ENCODE measurements around the gene PLEKHG4. TPM values are rescaled to one million over a fixed set of nuclear protein-coding genes. Genes with fewer than 3 reads are reported as not detected.

Gene PLEKHG4
- total RNA-seq, 6 experiments from 2014 or later = 0.09 to 0.53 (median 0.20) TPM

DNA sequence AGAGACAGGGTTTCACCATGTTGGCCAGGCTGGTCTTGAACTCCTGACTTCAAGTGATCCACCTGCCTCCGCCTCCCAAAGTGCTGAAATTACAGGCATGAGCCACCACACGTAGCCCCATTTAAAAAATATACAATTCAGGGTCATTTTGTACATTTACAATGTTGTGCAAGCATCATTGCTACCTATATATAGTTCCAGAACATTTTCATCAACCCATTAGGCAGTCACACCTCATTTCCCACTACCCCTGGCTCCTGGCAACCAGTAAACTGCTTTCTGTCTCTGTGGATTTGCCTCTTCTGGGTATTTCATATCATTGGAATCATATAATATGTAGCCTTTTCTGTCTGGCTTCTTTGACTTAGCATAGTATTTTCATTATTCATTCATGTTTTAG is 54.0 kb downstream of the PLEKHG4 start:
- H3K4me3 ChIP-seq = no peak overlapping the region
- ATAC-seq = no peak
- 22% methylated on average over 1 of the region's 2 CpGs for whole genome bisulfite sequencing (ENCODE audit: insufficient coverage, low coverage, low lambda C conversion rate, missing lambda C conversion rate)
- H3K4me1 ChIP-seq = no peaks in the 10 kb centered on the region
- no peaks in the 10 kb centered on the region for H3K36me3 ChIP-seq
- no peaks in the 10 kb centered on the region for H3K9me3 ChIP-seq
- no peak overlapping the region for H3K27ac ChIP-seq
- no peaks in the 10 kb centered on the region for H3K27me3 ChIP-seq
- no peak for TF ChIP-seq POLR2A (IDR thresholded peaks at IDR 0.05)
- TF ChIP-seq, protein P1, sequence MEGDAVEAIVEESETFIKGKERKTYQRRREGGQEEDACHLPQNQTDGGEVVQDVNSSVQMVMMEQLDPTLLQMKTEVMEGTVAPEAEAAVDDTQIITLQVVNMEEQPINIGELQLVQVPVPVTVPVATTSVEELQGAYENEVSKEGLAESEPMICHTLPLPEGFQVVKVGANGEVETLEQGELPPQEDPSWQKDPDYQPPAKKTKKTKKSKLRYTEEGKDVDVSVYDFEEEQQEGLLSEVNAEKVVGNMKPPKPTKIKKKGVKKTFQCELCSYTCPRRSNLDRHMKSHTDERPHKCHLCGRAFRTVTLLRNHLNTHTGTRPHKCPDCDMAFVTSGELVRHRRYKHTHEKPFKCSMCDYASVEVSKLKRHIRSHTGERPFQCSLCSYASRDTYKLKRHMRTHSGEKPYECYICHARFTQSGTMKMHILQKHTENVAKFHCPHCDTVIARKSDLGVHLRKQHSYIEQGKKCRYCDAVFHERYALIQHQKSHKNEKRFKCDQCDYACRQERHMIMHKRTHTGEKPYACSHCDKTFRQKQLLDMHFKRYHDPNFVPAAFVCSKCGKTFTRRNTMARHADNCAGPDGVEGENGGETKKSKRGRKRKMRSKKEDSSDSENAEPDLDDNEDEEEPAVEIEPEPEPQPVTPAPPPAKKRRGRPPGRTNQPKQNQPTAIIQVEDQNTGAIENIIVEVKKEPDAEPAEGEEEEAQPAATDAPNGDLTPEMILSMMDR (IDR thresholded peaks at IDR 0.05) = no peak
- intact Hi-C loops (cut with DNase I) = no loop called here
- DNase-seq = no peak

DNA sequence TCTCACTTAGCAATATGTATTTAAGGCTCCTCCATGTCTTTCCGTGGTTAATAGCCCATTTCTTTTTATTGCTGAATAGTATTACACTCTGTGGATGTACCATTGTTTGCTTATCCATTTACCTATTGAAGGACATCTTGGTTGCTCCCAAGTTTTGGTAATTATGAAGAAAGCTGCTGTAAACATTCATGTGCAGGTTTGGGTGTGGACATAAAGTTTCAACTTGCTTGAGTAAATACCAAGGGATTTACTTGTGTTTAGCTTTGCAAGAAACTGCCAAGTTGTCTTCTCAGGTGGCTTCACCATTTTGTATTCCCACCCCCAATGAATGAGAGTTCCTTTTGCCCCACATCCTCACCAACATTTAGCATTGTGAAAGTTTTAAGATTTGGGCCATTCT is 56.8 kb downstream of the PLEKHG4 start:
- no peak for DNase-seq
- H3K4me1 ChIP-seq = no peaks in the 10 kb centered on the region
- H3K27ac ChIP-seq = no peak overlapping the region
- 56% methylated on average over 1 of the region's 1 CpG for WGBS (ENCODE audit: insufficient coverage, low coverage, low lambda C conversion rate, missing lambda C conversion rate)
- no peaks in the 10 kb centered on the region for H3K9me3 ChIP-seq
- H3K36me3 ChIP-seq = no peaks in the 10 kb centered on the region
- TF ChIP-seq POLR2A (IDR thresholded peaks at IDR 0.05) = no peak
- TF ChIP-seq, protein P1 (IDR thresholded peaks at IDR 0.05) = no peak
- intact Hi-C loops (cut with DNase I) = no loop called here
- no peaks in the 10 kb centered on the region for H3K27me3 ChIP-seq
- ATAC-seq = no peak
- H3K4me3 ChIP-seq = no peak overlapping the region

DNA sequence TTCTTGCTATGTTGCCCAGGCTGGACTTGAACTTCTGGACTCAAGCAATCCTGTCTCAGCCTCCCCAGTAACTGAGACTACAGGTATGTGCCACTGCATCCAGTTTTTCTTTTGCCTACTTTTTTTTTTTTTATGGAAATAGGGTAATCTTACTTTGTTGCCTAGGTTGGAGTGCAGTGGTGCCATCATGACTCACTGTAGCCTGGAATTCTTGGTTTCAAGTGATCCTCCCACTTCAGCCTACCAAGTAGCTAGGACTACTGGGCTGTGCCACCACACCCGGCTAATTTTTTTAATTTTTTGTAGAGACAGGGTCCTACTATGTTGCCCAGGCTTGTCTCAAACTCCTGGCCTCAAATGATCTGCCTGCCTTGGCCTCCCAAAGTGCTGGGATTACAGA is 57.3 kb downstream of the PLEKHG4 start:
- intact Hi-C loops (cut with DNase I) = no loop called here
- 80% methylated on average over 1 of the region's 1 CpG for WGBS (ENCODE audit: insufficient coverage, low coverage, low lambda C conversion rate, missing lambda C conversion rate)
- no peak for ATAC-seq

More for the DNA sequence above, 57.3 kb downstream of the PLEKHG4 start:
- no peaks in the 10 kb centered on the region for H3K36me3 ChIP-seq
- DNase-seq = no peak
- no peaks in the 10 kb centered on the region for H3K9me3 ChIP-seq
- no peak overlapping the region for H3K4me3 ChIP-seq
- no peaks in the 10 kb centered on the region for H3K4me1 ChIP-seq
- TF ChIP-seq POLR2A (IDR thresholded peaks at IDR 0.05) = no peak
- TF ChIP-seq, protein P1 (IDR thresholded peaks at IDR 0.05) = no peak
- no peaks in the 10 kb centered on the region for H3K27me3 ChIP-seq
- no peak overlapping the region for H3K27ac ChIP-seq

Other genes starting within 250 kb of the PLEKHG4 start
- gene PHAF1, start 169.6 kb upstream of the PLEKHG4 start, total RNA-seq = 10 to 100 TPM; 22.3 to 45.1 (median 32.4) TPM
- gene B3GNT9, start 128.5 kb upstream of the PLEKHG4 start, total RNA-seq = 1 to 10 TPM in 5 of 6 experiments, under 1 TPM in 1; 0.95 to 3.9 (median 1.7) TPM
- 10 to 100 TPM in 4 of 6 experiments, 1 to 10 TPM in 2; 9.5 to 16.3 (median 10.6) TPM for gene TRADD, start 119.6 kb upstream of the PLEKHG4 start, total RNA-seq
- 10 to 100 TPM in 4 of 6 experiments, 1 to 10 TPM in 2; 6.1 to 15.0 (median 11.6) TPM for gene FBXL8, start 119.6 kb upstream of the PLEKHG4 start, total RNA-seq
- gene HSF4, start 114.8 kb upstream of the PLEKHG4 start, total RNA-seq = 10 to 100 TPM; 10.4 to 44.1 (median 30.1) TPM
- gene NOL3, start 109.0 kb upstream of the PLEKHG4 start, total RNA-seq = 10 to 100 TPM; 21.5 to 44.3 (median 28.1) TPM
- gene MATCAP1, start 95.6 kb upstream of the PLEKHG4 start, total RNA-seq = 10 to 100 TPM in 2 of 6 experiments, 1 to 10 TPM in 4; 3.5 to 13.8 (median 9.3) TPM
- gene EXOC3L1, start 89.4 kb upstream of the PLEKHG4 start, total RNA-seq = 1 to 10 TPM; 1.8 to 4.3 (median 2.5) TPM
- gene E2F4, start 87.4 kb upstream of the PLEKHG4 start, total RNA-seq = 10 to 100 TPM; 14.4 to 36.4 (median 22.4) TPM
- gene ELMO3, start 80.4 kb upstream of the PLEKHG4 start, total RNA-seq = 1 to 10 TPM; 1.8 to 8.0 (median 4.6) TPM
- 10 to 100 TPM; 32.6 to 58.7 (median 40.5) TPM for gene TMEM208, start 52.4 kb upstream of the PLEKHG4 start, total RNA-seq
- 1 to 10 TPM; 2.3 to 9.6 (median 3.5) TPM for gene FHOD1, start 32.1 kb upstream of the PLEKHG4 start, total RNA-seq
- under 1 TPM; 0.06 to 0.53 (median 0.15) TPM for gene SLC9A5, start 30.6 kb upstream of the PLEKHG4 start, total RNA-seq
- gene KCTD19, start 47.2 kb downstream of the PLEKHG4 start, total RNA-seq = not detected
- gene LRRC36, start 47.3 kb downstream of the PLEKHG4 start, total RNA-seq = not detected
- gene TPPP3, start 114.0 kb downstream of the PLEKHG4 start, total RNA-seq = under 1 TPM in 5 of 6 experiments, not detected in 1; 0.24 to 0.65 (median 0.37) TPM
- gene ZDHHC1, start 136.9 kb downstream of the PLEKHG4 start, total RNA-seq = 1 to 10 TPM; 1.2 to 4.0 (median 1.8) TPM
- gene HSD11B2, start 151.6 kb downstream of the PLEKHG4 start, total RNA-seq = 1 to 10 TPM; 1.3 to 2.7 (median 2.1) TPM
- gene ATP6V0D1, start 201.6 kb downstream of the PLEKHG4 start, total RNA-seq = 10 to 100 TPM; 33.6 to 84.6 (median 47.0) TPM
- not detected for gene AGRP, start 204.0 kb downstream of the PLEKHG4 start, total RNA-seq
- gene RIPOR1, start 249.3 kb downstream of the PLEKHG4 start, total RNA-seq = 10 to 100 TPM; 19.9 to 35.0 (median 26.8) TPM

Data from right lobe of liver (tissue), 6 donors.